Stimulated activated CD4-positive, alpha-beta T cell treated with anti-CD3 and anti-CD28 coated beads, Interleukin-15, amount 100 ng/mL, for 1 hour (primary cell): ENCODE measurements around the gene DAAM1.

Experiments used
- DNase-seq, 2 donors: peaks; one replicate each; pipeline ENCODE4 v3.0.0-alpha.2; 2020; ENCODE audit warnings: low read depth in 1 of 2, low spot score in 1 of 2

DAAM1 gene

DNA sequence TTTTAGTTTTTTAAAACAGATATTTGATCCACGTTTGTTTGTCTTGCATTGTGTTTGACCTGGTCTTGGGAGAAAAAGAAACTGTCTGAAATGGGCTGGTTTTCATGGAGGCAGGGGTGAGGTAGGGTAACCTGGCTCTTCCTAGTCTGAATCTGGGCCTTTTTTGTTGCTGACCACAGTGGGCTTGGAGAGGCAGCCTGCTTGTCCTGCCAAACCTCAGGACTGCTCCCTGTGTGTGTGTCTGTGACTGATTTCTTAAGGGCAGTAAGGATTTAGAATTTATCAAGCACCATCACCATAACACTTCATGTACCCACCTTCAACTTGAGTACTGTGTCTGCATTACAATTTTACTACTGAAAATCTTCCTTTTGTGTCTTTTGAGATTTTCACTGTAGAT, 28.5 kb downstream of the DAAM1 start:
- DNase-seq, result no peak

DNA sequence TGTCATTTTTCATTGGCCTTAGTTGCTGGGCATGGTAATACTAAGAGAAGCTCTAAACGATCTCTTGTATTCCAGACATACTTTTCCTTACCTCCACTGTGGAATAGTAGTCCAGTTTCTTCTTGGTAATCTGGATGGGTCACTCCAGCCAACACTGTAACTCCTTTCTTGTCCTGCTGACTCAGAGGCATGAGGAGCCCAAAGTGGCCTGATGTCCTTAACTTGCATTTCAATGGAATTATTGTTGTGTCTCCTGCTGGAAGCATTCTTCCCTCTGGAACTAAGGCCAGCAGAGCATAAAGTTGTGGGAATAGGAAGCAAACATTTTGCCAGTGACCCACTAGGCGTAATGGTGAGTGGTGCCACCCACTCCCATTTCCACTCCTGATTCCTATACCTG, 33.1 kb downstream of the DAAM1 start:
- no peak for DNase-seq

DNA sequence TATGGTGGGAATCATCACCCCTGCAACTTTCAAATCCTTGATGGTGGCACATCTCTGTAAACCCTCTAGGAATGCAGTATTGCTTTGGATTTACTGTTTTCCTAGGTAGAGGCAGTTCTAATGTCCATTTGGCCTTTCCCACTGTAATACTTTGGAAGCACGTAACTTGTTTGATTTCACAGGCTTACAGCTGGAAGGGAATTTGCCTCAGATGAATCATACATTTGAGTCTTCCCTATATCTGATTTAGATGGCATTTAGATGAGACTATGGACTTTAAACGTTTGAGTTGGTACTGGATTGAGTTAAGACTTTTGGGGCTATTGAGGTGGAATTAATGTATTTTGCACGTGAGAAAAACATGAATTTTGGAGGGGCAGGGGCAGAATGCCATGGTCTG, 35.9 kb downstream of the DAAM1 start:
- DNase-seq, result no peak

DNA sequence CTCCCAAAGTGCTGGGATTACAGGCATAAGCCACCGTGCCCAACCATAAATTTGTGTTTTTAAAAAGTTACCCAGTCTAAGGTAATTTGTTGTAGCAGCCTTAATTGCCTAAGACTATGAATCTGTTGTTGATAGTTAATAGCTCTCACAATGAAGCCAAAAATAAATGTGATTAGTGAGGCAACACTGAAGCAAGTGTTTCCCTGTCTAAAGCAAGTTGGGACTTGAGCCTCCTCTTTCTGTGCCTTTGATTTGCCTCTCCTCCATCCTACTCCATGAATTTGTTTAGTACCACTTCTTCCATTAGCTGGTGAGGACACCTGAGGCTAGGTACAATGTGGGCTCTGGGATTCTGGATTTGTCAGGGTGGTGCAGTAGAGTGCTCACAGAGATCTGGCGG, 36.8 kb downstream of the DAAM1 start:
- no peak for DNase-seq

DNA sequence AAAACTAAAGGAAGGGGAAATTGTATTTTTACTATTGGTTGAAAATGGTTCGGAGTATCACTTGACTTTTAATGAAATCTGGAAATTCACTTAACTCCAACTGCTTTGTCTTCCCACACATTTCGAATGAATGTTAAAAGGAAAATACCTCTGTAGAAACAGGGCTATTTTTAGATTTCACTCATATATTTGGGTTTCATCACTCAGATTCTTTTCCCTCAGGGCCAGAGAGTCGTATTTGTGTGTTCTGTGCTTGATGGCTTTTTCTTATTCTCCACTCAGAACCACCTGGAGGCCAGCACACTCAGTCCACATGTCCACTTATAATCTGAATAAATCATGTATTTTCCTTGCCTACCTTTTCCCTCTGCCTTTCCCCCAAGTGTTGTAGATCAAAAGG, 40.0 kb downstream of the DAAM1 start:
- DNase-seq, result no peak

DNA sequence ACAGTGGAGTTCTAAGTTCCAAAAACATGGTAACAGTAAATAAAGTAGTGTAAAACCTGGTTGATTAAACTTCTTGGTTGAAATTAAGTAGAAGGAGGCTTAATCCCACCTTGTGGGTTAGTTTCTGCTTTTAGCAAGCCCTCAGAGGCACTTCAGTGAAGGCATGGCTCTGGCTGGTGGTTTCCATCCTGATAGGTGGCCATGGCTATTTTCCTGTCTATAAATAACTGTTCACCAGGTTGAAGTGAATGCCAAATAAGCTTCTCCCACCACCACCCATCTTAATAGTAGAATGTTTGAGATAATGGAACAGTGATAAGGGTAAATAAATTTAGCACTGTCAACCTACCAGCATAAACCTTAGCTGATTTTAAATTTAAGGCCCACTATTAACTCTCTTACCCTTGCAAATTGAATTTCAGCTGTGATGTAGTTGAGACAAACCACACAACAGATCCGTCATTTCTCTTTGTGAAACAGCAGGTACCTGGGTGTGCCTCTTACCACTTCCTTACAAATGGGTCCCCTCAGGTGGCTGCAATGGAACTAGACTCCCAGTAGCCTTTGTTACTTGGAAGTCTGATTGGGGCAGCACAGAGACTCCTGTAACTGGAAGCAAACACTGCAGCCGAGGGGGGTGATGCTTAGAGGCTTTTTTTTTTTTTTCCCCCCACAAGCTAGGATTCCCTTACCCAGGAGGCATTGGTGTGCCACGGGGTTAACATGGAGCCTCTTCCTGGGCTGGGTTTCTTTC, 41.4 kb downstream of the DAAM1 start:
- DNase-seq, result no peak

DNA sequence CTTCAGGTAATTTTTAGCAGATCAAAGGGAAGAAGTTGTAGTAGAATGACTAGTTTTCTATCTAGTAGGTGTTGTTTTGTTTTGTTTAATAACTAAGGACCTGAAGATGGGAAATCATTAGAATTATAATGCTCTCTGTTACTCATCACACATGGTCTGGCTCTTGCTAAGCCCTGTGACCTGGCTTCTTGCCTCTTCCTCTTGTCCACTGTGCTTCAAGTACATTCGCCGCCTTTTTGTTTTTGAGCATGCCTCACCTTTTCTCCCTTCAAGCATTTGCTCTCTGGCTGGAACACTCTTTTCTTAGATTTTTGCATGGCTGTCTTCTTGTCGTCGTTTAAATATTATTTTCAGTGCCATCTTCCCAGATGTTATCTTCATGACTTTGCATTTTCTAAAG, 47.7 kb downstream of the DAAM1 start:
- DNase-seq, result no peak

DNA sequence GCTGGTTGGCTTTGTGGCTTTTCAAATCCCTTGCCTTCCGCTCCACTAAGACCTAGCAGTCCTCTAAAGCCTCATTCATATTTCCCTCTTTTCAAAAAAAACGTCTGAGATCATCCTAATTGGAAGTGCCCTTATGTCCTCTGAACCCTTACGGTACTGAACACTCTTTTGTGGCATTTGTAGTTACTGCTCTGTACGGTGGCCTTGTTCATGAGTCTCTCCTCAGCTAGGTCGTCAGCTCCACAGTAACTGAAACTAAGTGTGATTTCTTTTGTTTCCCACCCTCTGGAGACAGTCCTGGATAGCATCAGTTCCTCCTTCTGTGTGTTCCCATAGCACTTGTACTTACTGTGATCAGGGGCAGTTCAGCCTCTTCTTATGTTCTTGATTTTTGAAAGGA, 49.7 kb downstream of the DAAM1 start:
- no peak for DNase-seq

DNA sequence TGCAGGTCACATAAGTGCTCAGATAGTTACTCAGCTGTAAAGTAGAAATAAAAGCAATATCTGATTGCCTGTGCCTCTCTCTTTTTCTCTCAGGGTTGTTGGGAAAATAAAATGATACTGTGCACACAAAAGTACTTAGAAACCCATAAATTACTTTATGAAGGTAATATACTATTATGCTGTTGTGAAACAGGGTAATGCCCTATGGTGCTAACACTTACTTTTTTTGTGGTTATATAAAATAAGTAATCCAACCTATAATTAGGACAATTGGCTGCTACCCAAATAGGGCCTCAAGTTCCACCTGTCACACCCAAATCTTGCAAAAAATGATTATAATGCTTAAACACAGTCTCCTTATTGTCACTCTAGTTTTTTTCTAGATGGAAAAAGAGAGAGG, 50.6 kb downstream of the DAAM1 start:
- no peak for DNase-seq

DNA sequence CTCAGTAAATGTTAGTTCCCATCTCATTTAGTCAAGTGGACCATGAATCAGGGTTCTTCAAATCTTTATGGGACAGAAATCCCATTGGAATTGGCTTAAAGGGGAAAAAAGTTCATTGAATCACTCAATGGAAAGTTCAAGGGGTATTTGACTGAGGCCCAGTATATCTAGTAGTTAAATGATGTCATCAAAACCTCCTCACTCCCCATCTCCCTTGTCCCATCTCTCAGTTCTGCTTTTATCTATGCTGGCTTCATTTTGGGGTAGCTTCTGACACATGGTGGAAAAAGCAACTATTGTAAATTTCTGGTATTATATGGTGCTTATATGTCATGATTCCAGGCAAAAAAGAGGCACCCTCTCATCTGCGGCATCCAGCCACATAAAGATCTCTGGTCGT, 51.9 kb downstream of the DAAM1 start:
- DNase-seq, result no peak

DNA sequence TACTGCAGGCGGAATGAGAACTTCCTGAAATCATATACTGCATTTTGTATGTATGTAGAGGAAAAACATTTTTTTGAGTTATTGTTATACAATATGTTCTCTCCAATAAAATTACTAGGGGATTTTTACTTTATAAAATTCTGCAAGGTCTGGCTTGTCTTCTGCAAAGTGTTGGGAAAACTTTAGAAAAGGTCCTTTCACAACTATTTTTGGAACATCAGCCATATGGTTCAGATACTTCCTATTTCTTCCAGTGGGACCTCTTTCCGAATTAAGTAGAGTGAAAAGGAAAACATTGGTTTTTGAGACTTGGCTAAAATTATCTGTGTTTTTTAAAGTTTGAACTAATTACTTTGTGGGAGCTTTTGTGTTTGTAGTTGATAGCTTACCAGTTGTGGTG, 52.7 kb downstream of the DAAM1 start:
- no peak for DNase-seq

DNA sequence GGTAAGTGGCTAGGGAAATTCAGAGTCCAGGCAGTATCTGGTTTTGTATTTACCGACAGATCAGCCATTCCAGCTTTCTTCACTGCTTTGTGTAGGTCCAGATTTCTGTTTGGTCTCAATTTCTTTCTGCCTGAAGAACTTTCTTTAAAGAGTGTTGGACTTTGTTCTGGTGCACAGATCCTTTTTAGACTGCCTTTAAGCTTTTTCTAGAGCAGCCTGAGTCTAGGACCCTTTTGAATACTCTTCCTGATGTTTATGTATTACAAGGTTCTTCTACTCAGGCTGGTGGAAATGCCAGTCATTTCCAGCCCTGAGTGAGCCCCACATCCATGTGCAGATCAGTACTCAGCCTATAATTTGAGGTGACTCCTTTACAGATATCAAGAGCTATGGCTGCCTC, 54.7 kb downstream of the DAAM1 start:
- DNase-seq, result no peak

DNA sequence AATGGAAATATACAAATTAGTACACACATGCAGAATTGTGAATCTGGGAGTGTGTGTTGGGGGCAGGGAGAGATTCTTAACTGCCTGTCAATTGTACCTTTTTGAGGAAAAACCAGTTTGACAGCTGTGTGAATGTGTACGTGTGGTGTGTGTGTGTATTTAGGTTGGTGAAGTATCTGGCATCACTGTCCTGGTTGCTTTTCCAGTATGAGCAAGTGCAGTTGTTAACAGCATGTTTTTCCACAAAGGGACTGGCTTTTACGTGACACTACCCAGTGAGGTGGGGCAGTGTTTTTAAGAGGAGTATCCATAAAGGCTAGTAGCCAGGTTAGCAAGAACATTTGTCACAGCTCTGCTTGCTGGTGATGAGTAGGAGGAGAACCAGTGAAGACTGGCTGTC, 56.1 kb downstream of the DAAM1 start:
- DNase-seq, result no peak

DNA sequence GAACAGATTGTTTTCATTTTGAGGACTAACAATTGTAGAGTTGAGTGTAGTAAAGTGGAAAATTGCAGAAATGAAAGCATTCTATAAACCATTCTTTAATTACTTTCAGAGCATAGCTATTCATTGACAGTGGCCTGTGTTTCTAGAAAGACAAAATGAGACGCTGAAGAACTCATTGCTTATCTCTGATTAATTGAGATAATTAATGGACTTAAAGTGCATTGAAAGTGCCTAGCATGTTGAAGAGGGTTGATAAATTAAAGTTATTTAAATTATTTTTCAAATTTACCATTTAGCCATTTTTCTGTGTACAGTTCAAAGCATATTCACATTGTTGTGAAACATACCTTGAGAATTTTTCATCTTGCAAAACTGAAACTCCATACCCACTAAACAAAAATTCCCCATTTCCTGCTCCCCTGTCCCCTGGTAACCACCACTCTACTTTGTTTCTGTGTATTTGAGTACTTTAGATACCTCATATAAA, 57.4 kb downstream of the DAAM1 start:
- no peak for DNase-seq

DNA sequence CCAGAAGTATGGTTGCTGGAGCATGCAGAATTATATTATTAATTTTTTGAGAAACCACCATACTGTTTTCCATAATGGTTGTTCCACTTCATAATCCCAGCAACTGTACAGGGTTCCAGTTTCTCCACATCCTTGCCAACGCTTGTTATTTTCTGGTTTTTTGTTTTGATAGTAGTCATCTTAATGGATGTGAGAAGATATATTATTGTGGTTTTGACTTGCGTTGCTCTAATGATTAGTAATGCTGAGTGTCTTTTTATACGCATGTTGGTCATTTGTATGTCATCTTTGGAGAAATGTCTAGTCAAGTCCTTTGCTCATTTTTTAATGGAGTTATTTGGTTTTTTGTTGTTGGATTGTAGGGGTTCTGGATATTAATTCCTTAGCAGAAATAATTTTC, 58.1 kb downstream of the DAAM1 start:
- no peak for DNase-seq

DNA sequence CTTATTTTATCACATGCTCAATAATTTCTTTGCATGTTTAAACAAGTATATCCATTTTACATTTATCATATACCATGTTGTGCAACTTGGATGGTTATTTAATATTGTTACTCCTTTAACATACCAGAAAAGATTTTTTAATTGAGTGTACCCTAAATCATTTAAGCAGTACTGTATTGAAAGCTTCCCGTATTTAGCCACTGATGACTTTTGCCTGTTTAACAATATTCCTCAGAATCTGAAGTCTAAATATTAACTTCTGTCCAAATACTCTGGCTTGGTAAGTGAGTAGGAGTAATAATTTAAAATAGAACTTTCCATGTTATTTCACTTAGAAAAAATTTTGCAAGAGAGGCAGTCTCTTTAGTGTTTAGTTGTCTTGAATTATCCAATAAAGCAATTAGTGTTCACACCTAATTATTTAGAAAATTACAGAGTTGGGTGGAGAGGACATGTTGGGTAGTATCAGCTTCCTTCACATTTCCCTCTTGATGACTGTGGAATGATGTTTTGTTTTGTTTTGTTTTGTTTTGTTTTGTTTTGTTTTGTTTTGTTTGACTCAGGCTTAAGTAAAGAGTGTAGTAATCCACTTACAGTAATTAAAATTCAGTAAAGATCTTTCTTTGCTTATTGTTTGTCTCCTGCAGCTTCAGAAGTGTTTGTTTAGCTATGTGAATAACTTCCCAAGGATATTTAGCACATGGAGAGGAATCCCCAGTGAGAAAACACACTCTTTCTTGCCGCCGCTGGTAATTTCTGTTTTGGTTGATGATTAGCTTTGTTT, 59.5 kb downstream of the DAAM1 start:
- no peak for DNase-seq

DNA sequence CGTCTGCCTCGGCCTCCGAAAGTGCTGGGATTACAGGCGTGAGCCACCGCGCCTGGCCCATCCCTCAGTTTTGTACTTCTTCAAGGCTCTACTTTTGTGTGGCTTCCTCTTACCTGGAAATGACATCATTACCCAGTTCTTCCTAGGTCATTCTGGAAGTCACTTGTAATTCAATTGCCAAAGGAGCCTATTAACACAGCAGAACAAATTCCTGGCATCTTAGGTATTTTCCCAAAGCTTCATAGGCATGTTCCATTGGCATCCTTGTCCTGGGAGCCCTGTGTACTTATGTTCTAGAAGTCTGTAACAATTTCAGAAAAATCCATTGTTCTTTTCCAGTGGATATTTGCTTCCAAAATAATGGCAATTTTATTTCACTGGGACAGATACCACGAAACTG, 60.6 kb downstream of the DAAM1 start:
- DNase-seq, result no peak

DNA sequence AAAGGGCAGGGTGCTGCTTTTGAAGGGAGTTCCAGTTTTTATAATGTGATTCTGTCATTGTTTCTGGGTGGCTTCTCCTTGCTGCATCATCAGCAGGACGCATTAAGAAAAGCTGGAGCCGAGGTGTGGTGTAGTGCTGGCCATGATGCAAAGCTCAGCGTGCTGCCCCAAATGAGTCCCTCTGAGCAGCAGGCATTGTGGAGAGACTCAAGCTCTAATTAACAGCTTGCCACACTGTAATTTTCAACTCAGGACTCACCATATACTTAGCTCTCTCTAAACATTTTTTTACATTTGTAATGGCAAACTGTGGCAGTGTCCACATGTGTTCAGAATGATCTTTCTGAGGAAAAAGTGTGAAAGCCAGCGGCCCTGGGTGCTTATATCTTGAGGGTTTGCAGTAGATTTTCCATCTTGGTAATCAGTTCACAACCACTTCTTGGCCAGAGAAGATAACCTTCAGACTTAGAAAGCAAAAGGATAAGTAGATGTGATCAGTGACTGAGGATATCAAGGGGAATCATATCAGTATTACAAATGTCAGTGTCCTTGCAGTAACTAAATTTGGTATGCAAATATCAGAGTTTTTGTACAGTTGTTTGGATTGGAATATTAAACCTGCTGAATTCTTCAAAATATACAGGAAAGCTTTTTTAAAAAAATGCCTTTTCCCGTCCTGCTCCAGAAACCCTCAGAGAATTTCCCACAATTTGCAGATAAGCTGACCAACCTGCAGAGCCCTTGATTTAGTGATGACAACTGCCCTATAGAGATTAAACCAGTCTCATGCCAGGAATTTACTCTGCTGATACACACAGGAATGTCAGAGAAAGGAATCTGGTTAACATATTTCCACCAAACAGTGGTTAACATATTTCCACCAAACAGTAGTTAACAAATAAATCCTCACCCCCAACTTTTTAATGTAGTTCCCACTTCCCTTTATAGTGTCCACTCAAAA, 63.6 kb downstream of the DAAM1 start:
- no peak for DNase-seq

DNA sequence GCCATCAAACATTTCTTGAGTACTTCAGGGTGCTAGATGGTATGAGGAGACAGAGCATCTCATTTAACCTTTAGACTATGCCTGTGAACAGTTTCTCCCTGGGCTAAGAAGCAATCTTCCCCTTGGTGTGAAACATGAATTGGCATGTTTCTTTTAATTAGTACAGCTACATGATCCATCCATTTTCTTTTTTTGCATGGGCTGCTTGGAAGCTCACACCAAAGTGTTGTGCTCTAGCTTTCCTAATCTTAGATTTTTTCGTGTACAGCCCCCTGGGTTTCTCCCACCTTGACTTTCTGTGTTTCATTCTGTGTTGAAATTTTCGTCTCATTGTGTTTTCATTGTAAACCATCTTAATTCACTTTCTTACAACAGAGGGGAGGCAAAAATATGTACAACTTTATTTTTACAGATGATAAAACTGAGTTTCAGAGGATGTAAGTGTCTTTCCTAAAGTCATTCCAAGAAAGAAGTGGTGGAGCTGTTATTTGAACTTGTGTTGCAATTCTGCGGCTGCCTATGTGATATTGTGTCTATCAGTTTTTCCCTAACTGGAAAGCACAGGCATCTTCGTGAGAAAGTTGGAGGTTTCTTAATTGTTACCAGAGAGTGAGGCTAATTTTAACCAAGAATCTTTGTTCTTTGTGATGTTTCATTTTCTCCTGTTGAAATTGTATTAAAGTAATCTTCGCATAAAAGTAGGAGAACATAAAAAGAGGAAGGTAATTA, 64.5 kb downstream of the DAAM1 start:
- DNase-seq, result no peak

DNA sequence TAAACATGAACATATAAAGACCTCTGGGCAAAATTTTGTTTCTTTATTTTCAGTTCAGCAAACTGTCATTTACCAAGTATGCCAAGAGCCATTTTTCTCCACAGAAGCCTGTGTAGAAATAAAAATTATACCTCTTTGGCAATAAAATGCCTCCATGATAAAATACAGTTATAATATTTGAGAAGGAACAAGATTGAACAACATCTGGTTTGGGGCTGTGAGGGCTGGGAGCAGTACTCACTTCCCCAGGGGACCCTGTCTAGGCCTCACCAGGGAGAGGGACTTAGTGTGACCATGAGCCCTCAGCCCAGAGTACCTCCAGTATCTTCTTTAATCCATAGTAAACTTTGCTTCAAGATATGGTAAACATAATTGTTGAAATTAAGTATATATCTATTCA, 65.1 kb downstream of the DAAM1 start:
- DNase-seq, result no peak
